ENCODE results near the gene NRXN2. TPM values are rescaled to one million over a fixed set of nuclear protein-coding genes. Genes with fewer than 3 reads are reported as not detected.

The NRXN2 gene
- total and polyA plus RNA-seq, 10 of the 15 experiments (the other 5 are each of a cell fraction or from before 2014, with no cell fraction given): 0.03 to 1.4 (median 0.23) TPM

DNA sequence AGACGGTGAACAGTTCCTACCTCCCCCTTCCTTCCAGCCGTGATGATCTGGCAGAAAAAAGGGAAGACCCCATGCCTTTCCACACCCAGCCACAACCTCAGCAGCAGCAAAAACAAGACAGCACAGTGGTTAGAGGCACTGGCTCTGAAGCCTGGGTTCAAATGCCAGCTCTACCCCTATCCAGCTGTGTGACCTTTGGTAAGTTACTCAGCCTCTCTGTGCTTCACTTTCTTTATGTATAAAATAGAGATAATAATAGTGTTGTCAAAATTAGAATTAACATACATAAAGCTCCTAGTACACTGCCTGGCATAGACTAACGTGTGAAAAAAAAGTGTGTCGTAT lies 4.2 kb downstream of the NRXN2 start:
- ChIA-PET POLR2A (interaction anchor here (0.5 kb wide), 1 partner anchor 40 kb away, joined by 3 read pairs; no protein-coding TSS in a partner anchor), SMC1A (ENCODE audit: uncharacterized antibody, unreplicated experiment) (interaction anchor here (1.1 to 1.2 kb wide), 2 partner anchors 14 to 30 kb away, joined by 3 to 5 read pairs; no protein-coding TSS in a partner anchor), RAD21 (ENCODE audit: unreplicated experiment) (interaction anchor here (1.3 kb wide), 1 partner anchor 14 kb away, joined by 4 read pairs; no protein-coding TSS in a partner anchor), CTCF (interaction anchor here (0.8 to 6.7 kb wide), 5 partner anchors 10 to 270 kb away, joined by 3 to 58 read pairs (median 5); no protein-coding TSS in a partner anchor)
- TF ChIP-seq SMAD1 (IDR thresholded peaks at IDR 0.05; ENCODE audit: low read depth, partially characterized antibody) (no peak), HCFC1 (IDR thresholded peaks at IDR 0.05; ENCODE audit: low read length) (no peak), GATAD2B (conservative IDR thresholded peaks at IDR 0.05; ENCODE audit: low read depth) (no peak), ASH2L (IDR thresholded peaks at IDR 0.05; ENCODE audit: borderline replicate concordance, low read depth) (no peak), SUPT20H (IDR thresholded peaks at IDR 0.05; ENCODE audit: borderline replicate concordance, control insufficient read depth, low read depth, low read length) (no peak), EZH2 (IDR thresholded peaks at IDR 0.05; ENCODE audit: borderline replicate concordance, control insufficient read depth, low read depth, low read length) (no peak), CBFB (IDR thresholded peaks at IDR 0.05; ENCODE audit: low read depth) (no peak), DPF2 (IDR thresholded peaks at IDR 0.05) (no peak), SMAD5 (IDR thresholded peaks at IDR 0.05; ENCODE audit: low read depth) (no peak)
- Histone ChIP-seq H3K36me3 (ENCODE audit: control insufficient read depth in 2 of 2, insufficient read depth in 2 of 2, low read length in 1 of 2) (no peaks in the 10 kb centered on the region; a peak in 1 of 4 replicates), H3K27me3 (replicated peaks in 1 of 2; ENCODE audit: control insufficient read depth in 2 of 2, insufficient read depth in 2 of 2, low read length in 1 of 2) (peaks cover 6 to 11% of the 10 kb centered on the region in 2 experiments; a peak in 3 of 4 replicates), H2AFZ (ENCODE audit: control insufficient read depth, low read depth, low read length) (no peak overlapping the region), H4K20me1 (ENCODE audit: control insufficient read depth, insufficient read depth) (no peaks in the 10 kb centered on the region), H3K4me1 (ENCODE audit: control insufficient read depth, insufficient read depth, low read length) (peaks cover 10% of the 10 kb centered on the region), H3K9me3 (replicated peaks; ENCODE audit: control insufficient read depth, insufficient read depth, low read length) (no peaks in the 10 kb centered on the region), H3K9ac (ENCODE audit: control insufficient read depth, insufficient read depth, low read length) (no peak overlapping the region), H3K27ac (ENCODE audit: control insufficient read depth, insufficient read depth) (no peak overlapping the region), H3K4me2 (ENCODE audit: control insufficient read depth, insufficient read depth) (no peak overlapping the region), H3K79me2 (ENCODE audit: control insufficient read depth, insufficient read depth, low read length) (no peaks in the 10 kb centered on the region), H3K4me3 (no peak overlapping the region)
- in situ Hi-C loops (cut with MboI) (no loop called here), intact Hi-C loops (cut with micrococcal nuclease; ENCODE audit: unreplicated experiment) (no loop called here)
- ATAC-seq (no peak), DNase-seq (ENCODE audit: low read depth, low spot score) (no peak), FAIRE-seq (no peak)
- BruUV-seq (replicated peaks): no TSS peak
- WGBS (ENCODE audit: insufficient coverage, insufficient replicate concordance, low lambda C conversion rate, missing lambda C conversion rate): 47% methylated on average over 4 of the region's 4 CpGs
